GM19372 (cell line): Measurements from ENCODE around the gene GNPDA1.

ENCODE experiments used
- ATAC-seq: cut with Tn5 transposase; IDR thresholded peaks from one replicate; pipeline ENCODE4 v1.9.1; 2021; ENCODE audit warnings: mild to moderate bottlenecking, low read depth, moderate library complexity; ENCODE audit not compliant: unreplicated experiment

GNPDA1 gene

GRCh38 chr5:141958546-141959172 is 54.2 kb downstream of the GNPDA1 start:
- ATAC-seq, result no peak

GRCh38 chr5:141958113-141958512 is 54.7 kb downstream of the GNPDA1 start, which contains the start of gene PCDH12:
Gene PCDH12 (minus strand): TSS chr5:141958202. CDS start chr5:141957851, 351 bp downstream.
- no peak for ATAC-seq

- no peak for ATAC-seq
These were observed 55.3 kb downstream of the GNPDA1 start for GRCh38 chr5:141957367-141957996.

GRCh38 chr5:141954194-141954593 is 58.6 kb downstream of the GNPDA1 start:
- ATAC-seq, result no peak

- no peak for ATAC-seq
These were observed 60.8 kb downstream of the GNPDA1 start for GRCh38 chr5:141952020-141952419.

GRCh38 chr5:141951332-141951781 is 61.5 kb downstream of the GNPDA1 start:
- ATAC-seq, result peak; percentile 93
